H1 (cell line): ENCODE data around the gene MSH5. TPM values are rescaled to one million over a fixed set of nuclear protein-coding genes. Genes with fewer than 3 reads are reported as not detected.

ENCODE experiments used
- CBX5 ChIP-seq: fragments of 300-800, 300-1000 bp; sonication (generic); IDR thresholded peaks from 2 replicates; pipeline ENCODE4 v1.7.1; 2016; ENCODE audit warnings: antibody characterized with exemption, low read length, low read depth
- EP300 ChIP-seq, 2 experiments: IDR thresholded peaks; 1 replicate in 1 of 2; 2 replicates in 1 of 2; pipeline ENCODE4 v1.6.1; 2011 to 2012; ENCODE audit warnings: low read depth in 2 of 2, low read length in 2 of 2, mild to moderate bottlenecking in 2 of 2, borderline replicate concordance in 1 of 2, inconsistent platforms in 1 of 2, moderate library complexity in 1 of 2
- SIN3A ChIP-seq, 2 experiments: IDR thresholded peaks in 1 of 2; conservative IDR thresholded peaks in 1 of 2; 2 replicates each; pipeline ENCODE4 v1.6.1; 2011 to 2012; ENCODE audit warnings: low read length in 2 of 2, improper control_type of control experiment in 1 of 2, low read depth in 1 of 2, mild to moderate bottlenecking in 1 of 2
- SRF ChIP-seq: IDR thresholded peaks from 2 replicates; pipeline ENCODE4 v1.6.1; 2011; ENCODE audit warnings: mild to moderate bottlenecking, low read depth, low read length, moderate library complexity
- TAF1 ChIP-seq: IDR thresholded peaks from 2 replicates; pipeline ENCODE4 v1.6.1; 2011; ENCODE audit warnings: mild to moderate bottlenecking, low read depth, low read length
- polyA plus RNA-seq, 7 experiments: library from polyadenylated mRNA; depleted of rRNA in 3 of 7; stranded (reverse) in 5 of 7; unstranded in 2 of 7; fragments of >200 nt in 5 of 7; fragments of 200-250 nt in 2 of 7; gene quantifications; 1 replicate in 5 of 7; 2 replicates in 1 of 7; 4 replicates in 1 of 7; pipeline versions ENCODE4 v1.2.1 to v1.2.3, GENCODE V29; 2011 to 2013; ENCODE audit warnings: missing spikeins in 2 of 7, mixed read lengths in 2 of 7
- total RNA-seq: library from RNA; stranded (reverse); fragmentation: NEBNext Ultra II Directional; extraction: Animal tissue kit (Norgen Biotek cat#: 25700); gene quantifications from 2 replicates; pipeline ENCODE4 v1.2.1, GENCODE V29; 2021
- TF ChIP-seq, protein P1 (sequence below): IDR thresholded peaks from 2 replicates; pipeline ENCODE4 v1.6.1; 2012; ENCODE audit warnings: low read length, inconsistent platforms

MSH5 gene
- total and polyA plus RNA-seq, 2 of the 8 experiments (the other 6 are each of a cell fraction or from before 2014, with no cell fraction given), result 25.3 to 26.5 TPM

DNA sequence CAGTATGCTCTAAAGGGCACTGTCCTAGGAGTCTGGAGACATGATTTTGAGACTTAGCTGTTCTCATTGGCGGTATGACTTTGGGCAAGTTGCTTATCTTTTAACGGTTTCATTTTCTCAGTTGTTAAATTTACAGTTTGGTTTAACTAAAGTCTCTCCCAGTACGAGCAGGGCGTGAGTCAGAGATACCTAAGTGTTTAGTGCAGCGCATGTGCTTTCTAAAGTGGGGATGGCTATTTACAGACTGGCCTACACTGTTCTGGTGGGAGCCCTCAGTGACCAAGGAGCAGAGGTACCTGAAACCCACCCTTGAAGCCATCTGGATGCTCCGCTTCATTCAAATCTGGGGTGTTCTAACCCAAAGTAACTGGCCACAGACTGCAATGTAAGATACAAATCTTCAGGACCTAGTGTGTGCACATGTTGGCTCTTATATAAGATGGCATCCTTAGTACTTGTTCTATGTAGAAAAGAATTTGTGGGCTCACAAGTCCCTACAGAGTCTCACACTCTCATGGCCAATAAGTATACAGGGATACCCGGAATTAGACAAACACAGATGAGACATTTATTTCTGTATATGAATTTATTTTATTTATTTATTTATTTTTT lies 10.7 kb downstream of the MSH5 start (continued):
- TF ChIP-seq, protein P1, sequence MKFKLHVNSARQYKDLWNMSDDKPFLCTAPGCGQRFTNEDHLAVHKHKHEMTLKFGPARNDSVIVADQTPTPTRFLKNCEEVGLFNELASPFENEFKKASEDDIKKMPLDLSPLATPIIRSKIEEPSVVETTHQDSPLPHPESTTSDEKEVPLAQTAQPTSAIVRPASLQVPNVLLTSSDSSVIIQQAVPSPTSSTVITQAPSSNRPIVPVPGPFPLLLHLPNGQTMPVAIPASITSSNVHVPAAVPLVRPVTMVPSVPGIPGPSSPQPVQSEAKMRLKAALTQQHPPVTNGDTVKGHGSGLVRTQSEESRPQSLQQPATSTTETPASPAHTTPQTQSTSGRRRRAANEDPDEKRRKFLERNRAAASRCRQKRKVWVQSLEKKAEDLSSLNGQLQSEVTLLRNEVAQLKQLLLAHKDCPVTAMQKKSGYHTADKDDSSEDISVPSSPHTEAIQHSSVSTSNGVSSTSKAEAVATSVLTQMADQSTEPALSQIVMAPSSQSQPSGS, result no peak
- no peak for TF ChIP-seq EP300 (IDR thresholded peaks at IDR 0.05; ENCODE audit: borderline replicate concordance in 1 of 2, low read depth in 2 of 2, low read length in 2 of 2)
- no peak for TF ChIP-seq CBX5
- no peak for TF ChIP-seq SRF
- TF ChIP-seq SIN3A (conservative IDR thresholded peaks at IDR 0.05 in 1 of 2, IDR thresholded peaks at IDR 0.05 in 1 of 2; ENCODE audit: low read depth in 1 of 2, low read length in 2 of 2), result no peak
- TF ChIP-seq TAF1, result no peak
